GM13977 (cell line): ENCODE measurements around the gene TBL1Y.

Experiments used
- DNase-seq: peaks from one replicate; pipeline ENCODE4 v3.0.0; 2012; ENCODE audit warnings: low spot score
- in situ Hi-C: fragments of 300-500 bp; cut with MboI; formaldehyde crosslinking; loops from one replicate; pipeline ENCODE4 v1.12.0; 2022; ENCODE audit warnings: low sequenced_read_pairs, low pct_unique_long_range_greater_than_20kb, mixed read lengths, inconsistent platforms; ENCODE audit not compliant: unreplicated experiment
- TF ChIP-seq, protein P1 (sequence below): IDR thresholded peaks from 2 replicates; pipeline ENCODE4 v1.5.1; 2012; ENCODE audit warnings: mild to moderate bottlenecking, control low read depth; ENCODE audit not compliant: insufficient read depth; ENCODE audit errors: extremely low read depth, missing control alignments

The TBL1Y gene

DNA sequence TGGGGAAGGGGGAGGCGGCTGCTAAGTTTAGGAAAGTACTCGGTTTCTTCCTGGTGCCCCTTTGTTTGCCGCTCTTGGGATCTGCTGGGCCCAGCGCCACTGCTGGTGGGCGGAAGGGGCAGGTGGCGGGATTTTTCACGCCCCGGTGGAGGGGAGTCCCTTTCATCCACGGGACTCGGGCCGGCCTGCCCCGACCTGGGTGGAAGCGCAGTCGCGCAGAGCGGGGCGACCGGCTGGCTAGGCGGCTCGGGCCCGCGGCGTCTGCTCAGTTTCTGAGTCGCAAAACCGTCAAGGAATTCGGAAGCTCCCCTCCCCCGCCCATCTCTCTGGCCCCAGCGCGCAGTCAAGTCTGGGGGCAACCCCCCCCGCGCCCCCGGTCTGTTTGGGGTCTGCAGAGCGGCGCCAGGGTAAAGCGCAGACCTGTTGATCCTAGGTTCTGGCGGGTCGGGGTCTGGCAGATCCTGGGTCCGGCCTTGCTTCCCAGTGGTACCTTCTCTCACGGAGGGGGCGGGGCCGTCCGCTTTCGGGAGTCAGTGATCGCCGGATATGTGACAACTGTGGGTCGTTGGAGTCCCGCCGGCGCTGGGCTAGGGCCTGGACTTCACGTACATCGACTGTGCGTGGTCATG, 870 bp downstream of the TBL1Y start, which contains the start of gene AMELY:
Gene AMELY, minus strand, starts transcription at position 500 of the 629 bp plus-strand sequence. CDS start 39,144 bp downstream, outside the sequence.
- TF ChIP-seq, protein P1, sequence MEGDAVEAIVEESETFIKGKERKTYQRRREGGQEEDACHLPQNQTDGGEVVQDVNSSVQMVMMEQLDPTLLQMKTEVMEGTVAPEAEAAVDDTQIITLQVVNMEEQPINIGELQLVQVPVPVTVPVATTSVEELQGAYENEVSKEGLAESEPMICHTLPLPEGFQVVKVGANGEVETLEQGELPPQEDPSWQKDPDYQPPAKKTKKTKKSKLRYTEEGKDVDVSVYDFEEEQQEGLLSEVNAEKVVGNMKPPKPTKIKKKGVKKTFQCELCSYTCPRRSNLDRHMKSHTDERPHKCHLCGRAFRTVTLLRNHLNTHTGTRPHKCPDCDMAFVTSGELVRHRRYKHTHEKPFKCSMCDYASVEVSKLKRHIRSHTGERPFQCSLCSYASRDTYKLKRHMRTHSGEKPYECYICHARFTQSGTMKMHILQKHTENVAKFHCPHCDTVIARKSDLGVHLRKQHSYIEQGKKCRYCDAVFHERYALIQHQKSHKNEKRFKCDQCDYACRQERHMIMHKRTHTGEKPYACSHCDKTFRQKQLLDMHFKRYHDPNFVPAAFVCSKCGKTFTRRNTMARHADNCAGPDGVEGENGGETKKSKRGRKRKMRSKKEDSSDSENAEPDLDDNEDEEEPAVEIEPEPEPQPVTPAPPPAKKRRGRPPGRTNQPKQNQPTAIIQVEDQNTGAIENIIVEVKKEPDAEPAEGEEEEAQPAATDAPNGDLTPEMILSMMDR, result no peak
- in situ Hi-C loops, result no loop called here
- DNase-seq, result no peak

DNA sequence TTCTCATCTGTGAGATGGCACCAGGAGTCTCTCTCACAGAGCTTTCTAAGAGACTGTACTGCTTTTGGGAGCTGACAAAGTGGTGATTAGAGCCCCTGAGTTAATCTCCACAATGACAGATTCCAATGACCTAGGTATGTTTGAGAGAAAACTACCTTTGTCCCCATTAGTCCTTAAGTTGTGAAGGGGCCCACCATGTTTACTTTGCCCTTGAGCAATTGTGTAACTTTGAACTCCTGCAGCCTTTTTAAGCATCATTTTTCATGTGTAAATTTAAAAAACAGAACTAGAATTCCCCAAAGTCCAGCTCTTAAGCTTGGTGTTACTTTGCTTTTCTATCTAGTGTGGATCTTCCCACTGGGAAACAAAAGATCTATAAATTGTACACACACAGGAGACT, 2.9 kb downstream of the TBL1Y start:
- DNase-seq, result no peak
- in situ Hi-C loops, result no loop called here
- TF ChIP-seq, protein P1, result no peak

DNA sequence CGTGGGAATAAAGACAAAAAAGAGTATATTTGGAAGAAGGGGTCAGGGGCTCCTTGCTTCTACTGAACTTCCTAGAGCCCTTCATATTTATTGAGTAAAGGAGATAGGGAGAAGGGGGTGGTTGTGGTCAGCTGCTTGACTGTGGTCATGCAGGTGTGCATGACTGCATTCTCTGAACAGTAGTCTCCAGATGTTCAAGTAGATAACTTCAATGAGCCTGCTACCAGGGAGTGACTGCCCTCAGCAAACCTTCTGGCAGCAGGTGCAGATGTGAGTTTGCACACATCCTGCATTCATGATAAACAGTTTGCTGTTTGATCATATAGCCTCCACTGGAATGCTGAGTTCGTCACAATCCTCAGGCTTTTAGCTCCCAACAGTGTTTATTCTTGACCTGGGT, 10.6 kb downstream of the TBL1Y start:
- in situ Hi-C loops, result no loop called here
- DNase-seq, result no peak
- TF ChIP-seq, protein P1, result no peak

DNA sequence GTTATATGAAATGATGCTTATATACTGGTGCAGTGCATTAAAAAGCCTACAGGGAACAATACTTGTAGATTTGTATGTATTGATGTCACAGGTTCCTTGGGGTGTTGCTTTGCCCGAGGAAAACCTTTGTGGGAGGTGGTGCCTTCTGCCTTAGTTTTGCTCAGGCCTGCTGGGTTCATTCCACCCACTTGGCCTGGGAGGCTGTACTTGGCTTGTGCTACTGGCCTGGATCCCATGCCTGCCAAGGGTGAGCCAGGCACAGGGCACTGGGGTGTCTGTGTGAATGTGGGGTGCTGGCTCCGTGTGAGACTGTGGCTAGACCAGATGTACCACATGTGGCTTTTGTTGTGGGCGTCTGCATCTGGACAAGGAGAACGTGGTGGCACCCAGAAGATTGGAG, 17.8 kb downstream of the TBL1Y start:
- TF ChIP-seq, protein P1, result no peak
- in situ Hi-C loops, result no loop called here
- no peak for DNase-seq

DNA sequence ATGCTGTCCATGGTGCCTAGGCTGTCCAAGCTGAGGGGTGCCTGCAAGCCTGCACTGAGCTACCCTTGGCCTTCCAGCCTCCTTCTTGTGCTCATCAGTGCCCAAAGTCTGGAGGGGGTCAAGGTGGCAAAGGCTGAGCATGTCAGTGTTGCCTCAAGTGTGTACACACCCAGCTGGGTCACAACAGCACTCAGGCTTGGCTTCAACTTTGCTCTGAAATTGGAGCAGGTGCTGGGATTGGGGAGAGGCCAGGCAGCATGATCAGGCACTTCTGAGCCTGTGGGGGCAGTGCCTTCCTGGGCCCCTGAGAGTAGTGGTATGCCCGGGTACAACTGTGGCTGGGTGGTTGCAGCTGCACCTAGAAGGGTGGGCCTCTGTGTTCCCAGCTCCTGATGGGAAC, 18.7 kb downstream of the TBL1Y start:
- in situ Hi-C loops, result no loop called here
- TF ChIP-seq, protein P1, result no peak
- DNase-seq, result no peak

DNA sequence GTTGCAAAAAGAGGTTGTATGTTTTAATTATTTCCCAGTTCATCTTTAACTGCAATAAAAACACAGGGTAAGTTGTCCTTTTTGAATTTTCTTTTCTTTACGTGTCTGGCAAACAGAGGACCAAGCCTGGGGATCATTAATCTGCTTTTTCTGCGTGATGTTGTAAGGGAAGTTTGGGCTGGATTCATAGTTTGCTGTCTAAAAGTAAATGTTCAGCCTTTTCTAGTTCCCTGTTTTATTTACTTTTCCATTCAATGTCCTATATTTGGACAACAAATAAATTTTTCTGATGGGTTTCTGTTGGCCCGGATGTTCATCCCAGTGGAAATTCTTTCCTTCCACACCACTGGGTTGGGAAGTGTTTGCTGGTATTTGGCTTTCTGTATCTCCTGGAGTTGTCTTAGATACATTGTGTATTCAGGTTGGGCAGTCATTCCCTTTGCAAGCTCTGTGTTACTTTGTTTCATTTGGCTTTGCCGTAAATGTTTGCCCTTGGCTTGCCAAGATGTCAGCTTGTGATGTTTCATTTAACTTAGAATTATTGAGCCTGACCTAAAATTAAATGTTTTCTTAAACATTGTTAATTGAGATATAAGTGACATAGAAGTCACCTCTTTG, 21.4 kb downstream of the TBL1Y start:
- DNase-seq, result no peak
- TF ChIP-seq, protein P1, result no peak
- in situ Hi-C loops, result no loop called here
